K562 (cell line): ENCODE results near the gene HNRNPM. TPM values are rescaled to one million over a fixed set of nuclear protein-coding genes. Genes with fewer than 3 reads are reported as not detected.

Experiments used
- CBFB ChIP-seq: sonication (generic); formaldehyde crosslinking; IDR thresholded peaks from 2 replicates; pipeline ENCODE4 v1.4.0; 2020; ENCODE audit warnings: mild to moderate bottlenecking, missing genetic modification reagents
- CCNT2 ChIP-seq: IDR thresholded peaks from 2 replicates; pipeline ENCODE4 v1.6.1; 2011; ENCODE audit warnings: borderline replicate concordance, low read depth, mild to moderate bottlenecking, moderate library complexity, mixed read lengths, low read length; ENCODE audit not compliant: insufficient read length; ENCODE audit errors: extremely low read depth
- CXXC5 ChIP-seq: fragments of 250-450 bp; sonication (Bioruptor Pico); IDR thresholded peaks from 2 replicates; pipeline ENCODE4 v1.8.0; 2022; ENCODE audit warnings: inconsistent platforms, mild to moderate bottlenecking, moderate library complexity
- DACH1 ChIP-seq: fragments of 450-650 bp; IDR thresholded peaks from 2 replicates; pipeline ENCODE4 v1.6.1; 2018; ENCODE audit not compliant: partially characterized antibody
- EHMT2 ChIP-seq: fragments of 450-650 bp; IDR thresholded peaks from 2 replicates; pipeline ENCODE4 v1.6.1; 2018; ENCODE audit warnings: antibody characterized with exemption
- ESRRB ChIP-seq: fragments of 250-450 bp; sonication (Bioruptor Pico); IDR thresholded peaks from 2 replicates; pipeline ENCODE4 v1.5.0; 2020; ENCODE audit warnings: mild to moderate bottlenecking, moderate library complexity, borderline replicate concordance
- FOXP1 ChIP-seq: sonication (generic); formaldehyde crosslinking; IDR thresholded peaks from 2 replicates; pipeline ENCODE4 v1.8.0; 2022; ENCODE audit warnings: mild to moderate bottlenecking, missing genetic modification reagents
- FUS ChIP-seq: fragments of 200-400 bp; formaldehyde crosslinking; optimal IDR thresholded peaks from 2 replicates; pipeline ENCODE3; 2017; ENCODE audit warnings: low read depth, low read length
- GATAD2B ChIP-seq: fragments of 450-650 bp; IDR thresholded peaks from 2 replicates; pipeline ENCODE4 v1.6.1; 2017; ENCODE audit warnings: mild to moderate bottlenecking, borderline replicate concordance
- HEY1 ChIP-seq: fragments of 250-450 bp; sonication (Bioruptor Pico); IDR thresholded peaks from 2 replicates; pipeline ENCODE4 v1.5.0; 2020; ENCODE audit warnings: mild to moderate bottlenecking, moderate library complexity, borderline replicate concordance
- PCBP2 ChIP-seq: fragments of 200-400 bp; formaldehyde crosslinking; IDR thresholded peaks from 2 replicates; pipeline ENCODE4 v1.6.1; 2018; ENCODE audit warnings: low read length, low read depth, mild to moderate bottlenecking, moderate library complexity; ENCODE audit not compliant: poor library complexity, severe bottlenecking
- PHTF2 ChIP-seq: fragments of 250-450 bp; sonication (Bioruptor Pico); IDR thresholded peaks from 2 replicates; pipeline ENCODE4 v1.5.0; 2021; ENCODE audit warnings: mild to moderate bottlenecking
- PTRF ChIP-seq: fragments of 450-650 bp; IDR thresholded peaks from 2 replicates; pipeline ENCODE4 v1.6.1; 2016; ENCODE audit warnings: mild to moderate bottlenecking, missing genetic modification characterization, missing compliant biosample characterization
- RBM14 ChIP-seq: fragments of 200-400 bp; formaldehyde crosslinking; IDR thresholded peaks from 2 replicates; pipeline ENCODE4 v1.6.1; 2018; ENCODE audit warnings: low read depth, mild to moderate bottlenecking, low read length, moderate library complexity, borderline replicate concordance; ENCODE audit not compliant: insufficient read depth
- RBM39 ChIP-seq: fragments of 200-400 bp; formaldehyde crosslinking; optimal IDR thresholded peaks from 2 replicates; pipeline ENCODE3; 2018; ENCODE audit warnings: low read depth, low read length
- TAF1 ChIP-seq: IDR thresholded peaks from 2 replicates; pipeline ENCODE4 v1.6.1; 2011; ENCODE audit warnings: mild to moderate bottlenecking, low read length, moderate library complexity; ENCODE audit not compliant: insufficient read depth, control insufficient read depth, severe bottlenecking; ENCODE audit errors: extremely low read depth
- TOE1 ChIP-seq, 2 experiments: fragments of 450-650 bp in 1 of 2; sonication (generic) in 1 of 2; formaldehyde crosslinking in 1 of 2; IDR thresholded peaks; 2 replicates each; pipeline versions ENCODE4 v1.7.1 to v1.8.0; 2016 to 2022; ENCODE audit warnings: borderline replicate concordance in 2 of 2, mild to moderate bottlenecking in 2 of 2, antibody characterized with exemption in 1 of 2, inconsistent platforms in 1 of 2, low read depth in 1 of 2, missing genetic modification reagents in 1 of 2, moderate library complexity in 1 of 2
- XRCC4 ChIP-seq: IDR thresholded peaks from one replicate; pipeline ENCODE4 v1.6.1; 2011; ENCODE audit not compliant: insufficient read depth, insufficient read length; ENCODE audit errors: extremely low read depth
- YY1 ChIP-seq, 3 experiments: IDR thresholded peaks; 2 replicates each; pipeline ENCODE4 v1.6.1; 2011; ENCODE audit warnings: low read length in 2 of 3, mild to moderate bottlenecking in 2 of 3, moderate library complexity in 2 of 3, borderline replicate concordance in 1 of 3, control low read depth in 1 of 3, low read depth in 1 of 3; ENCODE audit not compliant: insufficient read depth in 3 of 3, insufficient replicate concordance in 2 of 3, control insufficient read depth in 1 of 3, insufficient read length in 1 of 3; ENCODE audit errors: extremely low read depth in 1 of 3
- ZBED1 ChIP-seq: IDR thresholded peaks from 2 replicates; pipeline ENCODE4 v1.6.1; 2014
- ZNF263 ChIP-seq: sonication (generic); formaldehyde crosslinking; IDR thresholded peaks from 2 replicates; pipeline ENCODE4 v1.8.0; 2022; ENCODE audit warnings: mild to moderate bottlenecking, missing genetic modification reagents, borderline replicate concordance
- ZNF324 ChIP-seq: fragments of 250-450 bp; sonication (Bioruptor Pico); IDR thresholded peaks from 2 replicates; pipeline ENCODE4 v1.4.0; 2020; ENCODE audit warnings: mild to moderate bottlenecking
- ZNF583 ChIP-seq: fragments of 250-450 bp; sonication (Bioruptor Pico); IDR thresholded peaks from 2 replicates; pipeline ENCODE4 v1.4.0; 2020
- ZNF780A ChIP-seq: fragments of 250-450 bp; sonication (Bioruptor Pico); IDR thresholded peaks from 2 replicates; pipeline ENCODE4 v1.5.0; 2021; ENCODE audit warnings: mild to moderate bottlenecking
- ZZZ3 ChIP-seq: fragments of 450-650 bp; IDR thresholded peaks from 2 replicates; pipeline ENCODE4 v1.6.1; 2016; ENCODE audit warnings: antibody characterized with exemption, mild to moderate bottlenecking, moderate library complexity
- polyA plus RNA-seq, 8 experiments: library from polyadenylated mRNA; depleted of rRNA in 4 of 8; stranded (reverse) in 5 of 8; unstranded in 3 of 8; fragments of >200 nt; fragmentation: Nextera tagmentation in 2 of 8; fragmentation: Illumina TruSeq in 1 of 8; extraction: Ambion mirVana in 2 of 8; extraction: Trizol in 1 of 8; gene quantifications; 2 replicates each; pipeline versions ENCODE4 v1.2.1 to v1.2.3, GENCODE V29; 2011 to 2014; ENCODE audit warnings: inconsistent platforms in 1 of 8, missing spikeins in 1 of 8
- total RNA-seq, 7 experiments: library from RNA; depleted of rRNA in 6 of 7; stranded (reverse); fragments of >200 nt in 6 of 7; fragmentation: Illumina TruSeq in 2 of 7; extraction: Trizol in 2 of 7; gene quantifications; 2 replicates each; pipeline versions ENCODE4 v1.2.1 to v1.2.3, GENCODE V29; 2011 to 2021; ENCODE audit warnings: low replicate concordance in 1 of 7
- TF ChIP-seq, protein P1 (sequence below): fragments of 250-450 bp; sonication (Bioruptor Pico); IDR thresholded peaks from 2 replicates; pipeline ENCODE4 v1.9.0; 2021; ENCODE audit warnings: mild to moderate bottlenecking, inconsistent platforms

Gene HNRNPM
- total and polyA plus RNA-seq, 9 of the 15 experiments (the other 6 are each of a cell fraction or from before 2014, with no cell fraction given): 11.1 to 340 (median 195) TPM

- TF ChIP-seq CCNT2 (peak; percentile 88), XRCC4 (no peak), FOXP1 (CRISPR knock-in tag) (peak; percentile 26), PTRF (tag) (no peak), ZNF583 (0 out of 2 replicates have a peak, but pooled peaks have one; percentile 44), CBFB (CRISPR knock-in tag) (0 out of 2 replicates have a peak, but pooled peaks have one; percentile 28), RBM14 (peak; percentile 93; the same call in 1 of the 2 replicates), EHMT2 (no peak), ZNF263 (no peak), CXXC5 (peak; percentile 79; the same call in 1 of the 2 replicates), GATAD2B (no peak), ESRRB (CRISPR knock-in tag) (no peak), DACH1 (peak; percentile 4), PHTF2 (CRISPR knock-in tag) (no peak), YY1 (IDR thresholded peaks at IDR 0.05; ENCODE audit: borderline replicate concordance in 1 of 3, control insufficient read depth in 1 of 3, extremely low read depth in 1 of 3, insufficient read depth in 3 of 3, insufficient read length in 1 of 3, insufficient replicate concordance in 2 of 3, low read depth in 1 of 3, low read length in 2 of 3) (peak; percentile 94 to 98 (median 97)), RBM39 (no peak), ZNF324 (no peak), TAF1 (peak; percentile 98), ZBED1 (no peak; the same call in 1 of the 2 replicates), ZNF780A (CRISPR knock-in tag) (no peak; the same call in 1 of the 2 replicates), HEY1 (CRISPR knock-in tag) (no peak; the same call in 1 of the 2 replicates), FUS (no peak), PCBP2 (no peak), ZZZ3 (no peak), TOE1 (IDR thresholded peaks at IDR 0.05; ENCODE audit: borderline replicate concordance) (peak; percentile 94), TOE1 (CRISPR knock-in tag; IDR thresholded peaks at IDR 0.05; ENCODE audit: borderline replicate concordance, low read depth) (no peak)
- TF ChIP-seq, protein P1, sequence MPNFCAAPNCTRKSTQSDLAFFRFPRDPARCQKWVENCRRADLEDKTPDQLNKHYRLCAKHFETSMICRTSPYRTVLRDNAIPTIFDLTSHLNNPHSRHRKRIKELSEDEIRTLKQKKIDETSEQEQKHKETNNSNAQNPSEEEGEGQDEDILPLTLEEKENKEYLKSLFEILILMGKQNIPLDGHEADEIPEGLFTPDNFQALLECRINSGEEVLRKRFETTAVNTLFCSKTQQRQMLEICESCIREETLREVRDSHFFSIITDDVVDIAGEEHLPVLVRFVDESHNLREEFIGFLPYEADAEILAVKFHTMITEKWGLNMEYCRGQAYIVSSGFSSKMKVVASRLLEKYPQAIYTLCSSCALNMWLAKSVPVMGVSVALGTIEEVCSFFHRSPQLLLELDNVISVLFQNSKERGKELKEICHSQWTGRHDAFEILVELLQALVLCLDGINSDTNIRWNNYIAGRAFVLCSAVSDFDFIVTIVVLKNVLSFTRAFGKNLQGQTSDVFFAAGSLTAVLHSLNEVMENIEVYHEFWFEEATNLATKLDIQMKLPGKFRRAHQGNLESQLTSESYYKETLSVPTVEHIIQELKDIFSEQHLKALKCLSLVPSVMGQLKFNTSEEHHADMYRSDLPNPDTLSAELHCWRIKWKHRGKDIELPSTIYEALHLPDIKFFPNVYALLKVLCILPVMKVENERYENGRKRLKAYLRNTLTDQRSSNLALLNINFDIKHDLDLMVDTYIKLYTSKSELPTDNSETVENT (CRISPR knock-in tag): peak; percentile 87
Observed at GRCh38 chr19:8444677-8445487, at the start of gene HNRNPM (continued).
